Spleen (tissue), 11 donors: ENCODE data around the gene KLC3. TPM values are rescaled to one million over a fixed set of nuclear protein-coding genes. Genes with fewer than 3 reads are reported as not detected.

Experiments used
- DNase-seq: peaks from one replicate; pipeline ENCODE4 v3.0.0-alpha.2; 2020
- H3K27ac ChIP-seq, 8 donors: fragments of 200-600 bp; sonication (generic) in 7 of 8; 1 replicate in 4 of 8; 2 replicates in 4 of 8; pipeline versions ENCODE4 v1.5.0 to v1.8.0; 2016 to 2021; ENCODE audit warnings: inconsistent platforms in 4 of 8, mild to moderate bottlenecking in 4 of 8, moderate library complexity in 1 of 8
- H3K27me3 ChIP-seq, 7 donors: fragments of 200-600 bp; sonication (generic) in 6 of 7; replicated peaks in 1 of 7; 1 replicate in 4 of 7; 2 replicates in 3 of 7; pipeline versions ENCODE4 v1.5.0 to v1.8.0; 2016 to 2021; ENCODE audit warnings: inconsistent platforms in 3 of 7, mild to moderate bottlenecking in 1 of 7
- H3K36me3 ChIP-seq, 6 donors: fragments of 200-600 bp; sonication (generic) in 5 of 6; 1 replicate in 4 of 6; 2 replicates in 2 of 6; pipeline versions ENCODE4 v1.5.0 to v1.8.0; 2016 to 2021; ENCODE audit warnings: inconsistent platforms in 2 of 6
- H3K4me1 ChIP-seq, 6 donors: fragments of 200-600 bp; sonication (generic) in 5 of 6; 1 replicate in 3 of 6; 2 replicates in 3 of 6; pipeline versions ENCODE4 v1.5.0 to v1.8.0; 2016 to 2021; ENCODE audit warnings: inconsistent platforms in 3 of 6
- H3K4me3 ChIP-seq, 8 donors: fragments of 200-600 bp; sonication (generic) in 7 of 8; 1 replicate in 4 of 8; 2 replicates in 4 of 8; pipeline versions ENCODE4 v1.5.0 to v1.8.0; 2016 to 2021; ENCODE audit warnings: inconsistent platforms in 4 of 8, mild to moderate bottlenecking in 4 of 8, moderate library complexity in 2 of 8
- H3K9me3 ChIP-seq, 8 donors: fragments of 200-600 bp; sonication (generic) in 7 of 8; 1 replicate in 4 of 8; 2 replicates in 4 of 8; pipeline versions ENCODE4 v1.5.0 to v1.8.0; 2016 to 2021; ENCODE audit warnings: inconsistent platforms in 4 of 8
- CTCF ChIP-seq, 11 experiments: fragments of 200-600 bp in 7 of 11; fragments of 450-650 bp in 4 of 11; sonication (generic) in 4 of 11; IDR thresholded peaks in 8 of 11; conservative IDR thresholded peaks in 3 of 11; 1 replicate in 7 of 11; 2 replicates in 4 of 11; pipeline versions ENCODE4 v1.4.0 to v1.8.0; 2016 to 2021; ENCODE audit warnings: antibody characterized with exemption in 11 of 11, inconsistent platforms in 4 of 11, mild to moderate bottlenecking in 1 of 11
- POLR2A ChIP-seq, 3 donors: fragments of 450-650 bp; IDR thresholded peaks; one replicate each; pipeline ENCODE4 v1.5.1; 2017; ENCODE audit warnings: antibody characterized with exemption in 3 of 3, mild to moderate bottlenecking in 1 of 3
- POLR2AphosphoS5 ChIP-seq, 3 donors: sonication (generic); formaldehyde crosslinking; IDR thresholded peaks; one replicate each; pipeline ENCODE4 v1.5.1; 2017; ENCODE audit warnings: antibody characterized with exemption in 3 of 3
- WGBS, 5 donors: extraction: QIAGEN DNeasy Blood & Tissue Kit in 3 of 5; methylation state at CpG; one replicate each; pipeline versions ENCODE4 v1.1.5 to v1.1.7; 2013 to 2018; 5-methylcytosine and 5-hydroxymethylcytosine counted together
- intact Hi-C: fragments of 100-400 bp; cut with DNase I; formaldehyde crosslinking; loops from one replicate; pipeline ENCODE4 v1.15.0; 2023; ENCODE audit warnings: low total_unique reads
- polyA plus RNA-seq, 3 donors: library from polyadenylated mRNA; stranded (reverse); fragments of 200-250 nt; gene quantifications; one replicate each; pipeline ENCODE4 v1.2.1, GENCODE V29; 2013
- total RNA-seq, 7 donors: library from RNA; depleted of rRNA in 3 of 7; stranded (reverse); fragments of >200 nt in 3 of 7; fragmentation: NEBNext Ultra II Directional in 4 of 7; extraction: Animal tissue kit (Norgen Biotek cat#: 25700) in 4 of 7; gene quantifications; one replicate each; pipeline versions ENCODE4 v1.1.0 to v1.2.1, GENCODE V29; 2016 to 2021
- donor health status: healthy with polysubstance abuse.
- donor health status: DM: no; HTN: no; CAD: no; lungs with moderate emphysema.
- donor health status: DM: no; HTN: no; CAD: no.
- donor health status: Bipolar disorder and iron deficiency.
- donor health status: healthy.
- donor health status: DM: no; HTN: no; CAD: no.
- donor health status: DM: yes; HTN: yes; CAD: no.

KLC3 gene
- total and polyA plus RNA-seq, 10 donors: 0.05 to 0.87 (median 0.08) TPM; not detected in 6

- Histone ChIP-seq H3K4me1 (no peaks in the 10 kb centered on the region), H3K27me3 (peaks cover 0 to 46% (median 6%) of the 10 kb centered on the region in 7 donors), H3K36me3 (peaks cover 0 to 29% (median 20%) of the 10 kb centered on the region in 6 donors), H3K9me3 (no peaks in the 10 kb centered on the region), H3K27ac (no peak overlapping the region), H3K4me3 (no peak overlapping the region)
- no peak for DNase-seq
- TF ChIP-seq POLR2A (IDR thresholded peaks at IDR 0.05): no peak
- TF ChIP-seq POLR2AphosphoS5 (IDR thresholded peaks at IDR 0.05): peak in 1 of 3 donors; percentile 30
- intact Hi-C loops: no loop called here
- WGBS, 5 donors: 72 to 82% (median 79%) methylated on average over 12 to 25 of the region's 25 CpGs
Observed at GRCh38 chr19:45347570-45348366, 7.2 kb downstream of the KLC3 start.

GRCh38 chr19:45348367-45349125 is 8.0 kb downstream of the KLC3 start:
- intact Hi-C loops: no loop called here
- Histone ChIP-seq H3K4me3 (no peak overlapping the region), H3K27ac (no peak overlapping the region), H3K9me3 (no peaks in the 10 kb centered on the region), H3K4me1 (no peaks in the 10 kb centered on the region), H3K36me3 (peaks cover 0 to 36% (median 25%) of the 10 kb centered on the region in 6 donors), H3K27me3 (peaks cover 0 to 40% (median 6%) of the 10 kb centered on the region in 7 donors)
- TF ChIP-seq POLR2AphosphoS5 (IDR thresholded peaks at IDR 0.05): peak in 1 of 3 donors; percentile 46
- TF ChIP-seq POLR2A (IDR thresholded peaks at IDR 0.05): no peak
- no peak for DNase-seq
- WGBS, 5 donors: 74 to 83% (median 81%) methylated on average over 15 to 23 of the region's 23 CpGs

- intact Hi-C loops: no loop called here
- H3K27me3 ChIP-seq: peaks cover 0 to 40% (median 6%) of the 10 kb centered on the region in 7 donors
- H3K9me3 ChIP-seq: no peaks in the 10 kb centered on the region
- no peak overlapping the region for H3K27ac ChIP-seq
- no peak overlapping the region for H3K4me3 ChIP-seq
- DNase-seq: no peak
- peaks cover 0 to 42% (median 27%) of the 10 kb centered on the region in 6 donors for H3K36me3 ChIP-seq
- TF ChIP-seq CTCF (IDR thresholded peaks at IDR 0.05 in 8 of 11, conservative IDR thresholded peaks at IDR 0.05 in 3 of 11): no peak
- no peak for TF ChIP-seq POLR2A (IDR thresholded peaks at IDR 0.05)
- no peak for TF ChIP-seq POLR2AphosphoS5 (IDR thresholded peaks at IDR 0.05)
- H3K4me1 ChIP-seq: no peaks in the 10 kb centered on the region
- WGBS, 5 donors: 63 to 79% (median 73%) methylated on average over 3 of the region's 3 CpGs
Observed at GRCh38 chr19:45349126-45349415, 8.5 kb downstream of the KLC3 start.

GRCh38 chr19:45349430-45349941 is 8.9 kb downstream of the KLC3 start:
- peaks cover 0 to 38% (median 6%) of the 10 kb centered on the region in 7 donors for H3K27me3 ChIP-seq
- 87 to 98% (median 90%) methylated on average over 14 to 17 of the region's 17 CpGs for WGBS, 5 donors
- H3K4me3 ChIP-seq: no peak overlapping the region
- no peak for DNase-seq
- peaks cover 0 to 46% (median 30%) of the 10 kb centered on the region in 6 donors for H3K36me3 ChIP-seq
- H3K9me3 ChIP-seq: no peaks in the 10 kb centered on the region
- H3K4me1 ChIP-seq: no peaks in the 10 kb centered on the region
- intact Hi-C loops: no loop called here
- TF ChIP-seq POLR2AphosphoS5 (IDR thresholded peaks at IDR 0.05) (no peak), POLR2A (IDR thresholded peaks at IDR 0.05) (no peak), CTCF (IDR thresholded peaks at IDR 0.05 in 8 of 11, conservative IDR thresholded peaks at IDR 0.05 in 3 of 11) (no peak)
- H3K27ac ChIP-seq: no peak overlapping the region
